IgD-negative memory B cell (primary cell): ENCODE results near the gene RPS6KL1. TPM values are rescaled to one million over a fixed set of nuclear protein-coding genes. Genes with fewer than 3 reads are reported as not detected.

Source experiments
- H3K27ac Mint-ChIP-seq, 3 donors: one replicate each; pipeline ENCODE4 v1.8.0; 2020 to 2022; ENCODE audit warnings: mild to moderate bottlenecking in 3 of 3, mixed read lengths in 3 of 3, moderate library complexity in 1 of 3
- H3K27me3 Mint-ChIP-seq: one replicate; pipeline ENCODE4 v1.8.0; 2021; ENCODE audit warnings: mixed read lengths
- H3K36me3 Mint-ChIP-seq: one replicate; pipeline ENCODE4 v1.8.0; 2020; ENCODE audit warnings: mild to moderate bottlenecking, mixed read lengths
- H3K4me1 Mint-ChIP-seq, 3 donors: one replicate each; pipeline ENCODE4 v1.8.0; 2020 to 2022; ENCODE audit warnings: mixed read lengths in 3 of 3, mild to moderate bottlenecking in 1 of 3
- H3K4me3 Mint-ChIP-seq, 4 donors: one replicate each; pipeline ENCODE4 v1.8.0; 2020 to 2022; ENCODE audit warnings: mild to moderate bottlenecking in 4 of 4, mixed read lengths in 4 of 4, moderate library complexity in 3 of 4
- H3K9me3 Mint-ChIP-seq, 3 donors: one replicate each; pipeline ENCODE4 v1.8.0; 2020 to 2021; ENCODE audit warnings: mixed read lengths in 3 of 3, mild to moderate bottlenecking in 1 of 3
- polyA plus RNA-seq: library from polyadenylated mRNA; unstranded; fragments of 300-500 nt; fragmentation: Illumina TruSeq; gene quantifications from one replicate; pipeline ENCODE4 v1.2.3, GENCODE V29; 2021

The RPS6KL1 gene
- polyA plus RNA-seq, 1 donor from 2014 or later = 1.4 TPM

GRCh38 chr14:74905595-74906142 lies 17.4 kb downstream of the RPS6KL1 start:
- peak overlapping the region in 2 of 4 donors; percentile 52 to 54 for H3K4me3 Mint-ChIP-seq
- H3K9me3 Mint-ChIP-seq = no peaks in the 10 kb centered on the region
- H3K27ac Mint-ChIP-seq = peak overlapping the region in 2 of 3 donors; percentile 56 to 86
- H3K27me3 Mint-ChIP-seq = no peaks in the 10 kb centered on the region
- peaks cover 6% of the 10 kb centered on the region for H3K36me3 Mint-ChIP-seq
- H3K4me1 Mint-ChIP-seq = peaks cover 34 to 40% (median 36%) of the 10 kb centered on the region in 3 donors

GRCh38 chr14:74904635-74905503 lies 18.2 kb downstream of the RPS6KL1 start:
- Mint-ChIP-seq H3K4me1 (peaks cover 33 to 40% (median 36%) of the 10 kb centered on the region in 3 donors), H3K9me3 (no peaks in the 10 kb centered on the region), H3K4me3 (peak overlapping the region in 2 of 4 donors; percentile 54 to 80), H3K27ac (peak overlapping the region; percentile 63 to 86 (median 85)), H3K27me3 (no peaks in the 10 kb centered on the region), H3K36me3 (peaks cover 4% of the 10 kb centered on the region)

- no peaks in the 10 kb centered on the region for H3K27me3 Mint-ChIP-seq
- H3K9me3 Mint-ChIP-seq = no peaks in the 10 kb centered on the region
- H3K27ac Mint-ChIP-seq = peak overlapping the region; percentile 63 to 96 (median 90)
- H3K4me1 Mint-ChIP-seq = peaks cover 35 to 40% (median 39%) of the 10 kb centered on the region in 3 donors
- H3K4me3 Mint-ChIP-seq = peak overlapping the region in 3 of 4 donors; percentile 4 to 87 (median 80)
- H3K36me3 Mint-ChIP-seq = peaks cover 4% of the 10 kb centered on the region
Measured at GRCh38 chr14:74902941-74903705, 19.9 kb downstream of the RPS6KL1 start.

GRCh38 chr14:74898694-74899093 lies 24.4 kb downstream of the RPS6KL1 start:
- peaks cover 8% of the 10 kb centered on the region for H3K36me3 Mint-ChIP-seq
- H3K4me1 Mint-ChIP-seq = peaks cover 17 to 27% (median 21%) of the 10 kb centered on the region in 3 donors
- H3K27me3 Mint-ChIP-seq = no peaks in the 10 kb centered on the region
- no peaks in the 10 kb centered on the region for H3K9me3 Mint-ChIP-seq
- peak overlapping the region in 1 of 3 donors; percentile 5 for H3K27ac Mint-ChIP-seq
- H3K4me3 Mint-ChIP-seq = no peak overlapping the region

- H3K27me3 Mint-ChIP-seq = no peaks in the 10 kb centered on the region
- H3K36me3 Mint-ChIP-seq = peaks cover 7% of the 10 kb centered on the region
- no peak overlapping the region for H3K4me3 Mint-ChIP-seq
- H3K4me1 Mint-ChIP-seq = peaks cover 21 to 27% (median 23%) of the 10 kb centered on the region in 3 donors
- H3K9me3 Mint-ChIP-seq = no peaks in the 10 kb centered on the region
- H3K27ac Mint-ChIP-seq = no peak overlapping the region
Measured at GRCh38 chr14:74898083-74898482, 25.0 kb downstream of the RPS6KL1 start.

GRCh38 chr14:74897642-74898041 lies 25.4 kb downstream of the RPS6KL1 start:
- Mint-ChIP-seq H3K27me3 (no peaks in the 10 kb centered on the region), H3K4me3 (no peak overlapping the region), H3K4me1 (peaks cover 21 to 27% (median 23%) of the 10 kb centered on the region in 3 donors), H3K9me3 (no peaks in the 10 kb centered on the region), H3K27ac (no peak overlapping the region), H3K36me3 (peaks cover 4% of the 10 kb centered on the region)

- no peaks in the 10 kb centered on the region for H3K9me3 Mint-ChIP-seq
- H3K27ac Mint-ChIP-seq = peak overlapping the region in 1 of 3 donors; percentile 78
- peak overlapping the region in 1 of 4 donors; percentile 9 for H3K4me3 Mint-ChIP-seq
- peaks cover 22 to 34% (median 28%) of the 10 kb centered on the region in 3 donors for H3K4me1 Mint-ChIP-seq
- H3K27me3 Mint-ChIP-seq = no peaks in the 10 kb centered on the region
- H3K36me3 Mint-ChIP-seq = peaks cover 4% of the 10 kb centered on the region
Measured at GRCh38 chr14:74896400-74896799, 26.7 kb downstream of the RPS6KL1 start.

GRCh38 chr14:74893614-74894091 lies 29.4 kb downstream of the RPS6KL1 start:
- H3K9me3 Mint-ChIP-seq = no peaks in the 10 kb centered on the region
- no peaks in the 10 kb centered on the region for H3K27me3 Mint-ChIP-seq
- peaks cover 4% of the 10 kb centered on the region for H3K36me3 Mint-ChIP-seq
- peak overlapping the region; percentile 3 to 95 (median 68) for H3K27ac Mint-ChIP-seq
- H3K4me3 Mint-ChIP-seq = peak overlapping the region; percentile 27 to 87 (median 44)
- peaks cover 20 to 36% (median 29%) of the 10 kb centered on the region in 3 donors for H3K4me1 Mint-ChIP-seq

- Mint-ChIP-seq H3K4me1 (peaks cover 20 to 39% (median 26%) of the 10 kb centered on the region in 3 donors), H3K9me3 (no peaks in the 10 kb centered on the region), H3K27me3 (no peaks in the 10 kb centered on the region), H3K4me3 (peak overlapping the region in 3 of 4 donors; percentile 40 to 87 (median 77)), H3K27ac (peak overlapping the region; percentile 43 to 79 (median 68)), H3K36me3 (peaks cover 4% of the 10 kb centered on the region)
Measured at GRCh38 chr14:74892745-74893144, 30.3 kb downstream of the RPS6KL1 start.

GRCh38 chr14:74891870-74892269 lies 31.2 kb downstream of the RPS6KL1 start:
- peaks cover 1% of the 10 kb centered on the region for H3K36me3 Mint-ChIP-seq
- H3K9me3 Mint-ChIP-seq = no peaks in the 10 kb centered on the region
- H3K27ac Mint-ChIP-seq = no peak overlapping the region
- H3K4me1 Mint-ChIP-seq = peaks cover 20 to 39% (median 26%) of the 10 kb centered on the region in 3 donors
- no peaks in the 10 kb centered on the region for H3K27me3 Mint-ChIP-seq
- H3K4me3 Mint-ChIP-seq = peak overlapping the region in 1 of 4 donors; percentile 13

GRCh38 chr14:74890262-74890661 lies 32.8 kb downstream of the RPS6KL1 start:
- Mint-ChIP-seq H3K27me3 (no peaks in the 10 kb centered on the region), H3K27ac (no peak overlapping the region), H3K36me3 (peaks cover 1% of the 10 kb centered on the region), H3K9me3 (no peaks in the 10 kb centered on the region), H3K4me3 (no peak overlapping the region), H3K4me1 (peaks cover 26 to 42% (median 28%) of the 10 kb centered on the region in 3 donors)

GRCh38 chr14:74888164-74889158 lies 34.6 kb downstream of the RPS6KL1 start:
- H3K27ac Mint-ChIP-seq = no peak overlapping the region
- H3K36me3 Mint-ChIP-seq = no peaks in the 10 kb centered on the region

GRCh38 chr14:74886001-74886400 lies 37.1 kb downstream of the RPS6KL1 start:
- Mint-ChIP-seq H3K36me3 (no peaks in the 10 kb centered on the region), H3K27me3 (no peaks in the 10 kb centered on the region), H3K4me1 (peaks cover 24 to 37% (median 31%) of the 10 kb centered on the region in 3 donors), H3K4me3 (peak overlapping the region in 1 of 4 donors; percentile 94), H3K27ac (peak overlapping the region in 1 of 3 donors; percentile 48), H3K9me3 (no peaks in the 10 kb centered on the region)

More at GRCh38 chr14:74888164-74889158, 34.6 kb downstream of the RPS6KL1 start:
- H3K9me3 Mint-ChIP-seq = no peaks in the 10 kb centered on the region
- peaks cover 25 to 46% (median 37%) of the 10 kb centered on the region in 3 donors for H3K4me1 Mint-ChIP-seq
- H3K27me3 Mint-ChIP-seq = no peaks in the 10 kb centered on the region
- H3K4me3 Mint-ChIP-seq = no peak overlapping the region
